ENCODE measurements around the gene STAT2.
A peak's percentile ranks its signal among the peaks of the same experiment; 100 is the strongest.

The STAT2 gene

GRCh38 chr12:56392331-56392730 is 32.4 kb upstream of the STAT2 start:
- DNase-seq (ENCODE audit: extremely low spot score): no peak
- ChIA-PET POLR2A (no interaction called here), CTCF (no interaction called here)
- no peak for TF ChIP-seq SP1 (IDR thresholded peaks at IDR 0.05)
- no peak for TF ChIP-seq PKNOX1 (IDR thresholded peaks at IDR 0.05)
- TF ChIP-seq FOXK2 (IDR thresholded peaks at IDR 0.05): no peak
- TF ChIP-seq HDGF (IDR thresholded peaks at IDR 0.05; ENCODE audit: borderline replicate concordance): no peak
- no peak for TF ChIP-seq ELF4 (IDR thresholded peaks at IDR 0.05)
- TF ChIP-seq NFRKB (IDR thresholded peaks at IDR 0.05): no peak
- no peak for TF ChIP-seq FOXM1 (IDR thresholded peaks at IDR 0.05; ENCODE audit: borderline replicate concordance)
- no peak for TF ChIP-seq FOXA1 (IDR thresholded peaks at IDR 0.05)
- no peak for TF ChIP-seq ZNF384 (IDR thresholded peaks at IDR 0.05)
- no peak for TF ChIP-seq LEF1 (IDR thresholded peaks at IDR 0.05; ENCODE audit: borderline replicate concordance)
- no peak for TF ChIP-seq L3MBTL2 (conservative IDR thresholded peaks at IDR 0.05)
- no peak for TF ChIP-seq BHLHE40 (IDR thresholded peaks at IDR 0.05; ENCODE audit: borderline replicate concordance)
- TF ChIP-seq ARNT (IDR thresholded peaks at IDR 0.05): no peak

GRCh38 chr12:56391721-56392120 is 31.8 kb upstream of the STAT2 start:
- POLR2A ChIA-PET: no interaction called here
- no peak for DNase-seq (ENCODE audit: extremely low spot score)
- TF ChIP-seq HDGF (IDR thresholded peaks at IDR 0.05; ENCODE audit: borderline replicate concordance) (no peak), ZNF384 (IDR thresholded peaks at IDR 0.05) (no peak), NFRKB (IDR thresholded peaks at IDR 0.05) (no peak), LEF1 (IDR thresholded peaks at IDR 0.05; ENCODE audit: borderline replicate concordance) (no peak), BHLHE40 (IDR thresholded peaks at IDR 0.05; ENCODE audit: borderline replicate concordance) (no peak), FOXK2 (IDR thresholded peaks at IDR 0.05) (no peak), FOXA1 (IDR thresholded peaks at IDR 0.05) (no peak), L3MBTL2 (conservative IDR thresholded peaks at IDR 0.05) (no peak), SUZ12 (IDR thresholded peaks at IDR 0.05) (no peak), CTBP1 (IDR thresholded peaks at IDR 0.05; ENCODE audit: borderline replicate concordance) (no peak), SP1 (IDR thresholded peaks at IDR 0.05) (no peak)
- CTCF ChIA-PET: no interaction called here

- ChIA-PET CTCF (interaction anchor here (0.5 to 0.6 kb wide), 2 partner anchors 29 to 35 kb away, joined by 3 to 4 read pairs; partner anchors contain the start of gene STAT2), POLR2A (interaction anchor here (0.6 to 1.4 kb wide), 3 partner anchors 56 to 273 kb away, joined by 3 to 4 read pairs (median 3); partner anchors contain the start of genes PAN2 and RPL41)
- TF ChIP-seq HDGF (IDR thresholded peaks at IDR 0.05; ENCODE audit: borderline replicate concordance): no peak
- TF ChIP-seq PKNOX1 (IDR thresholded peaks at IDR 0.05): 0 out of 2 replicates have a peak, but pooled peaks have one; percentile 5
- no peak for TF ChIP-seq FOXM1 (IDR thresholded peaks at IDR 0.05; ENCODE audit: borderline replicate concordance)
- DNase-seq (ENCODE audit: extremely low spot score): no peak
These were observed 29.5 kb upstream of the STAT2 start for GRCh38 chr12:56389412-56389811.

- TF ChIP-seq L3MBTL2 (conservative IDR thresholded peaks at IDR 0.05): peak; percentile 51; the same call in 1 of the 2 replicates
- no peak for TF ChIP-seq CTBP1 (IDR thresholded peaks at IDR 0.05; ENCODE audit: borderline replicate concordance)
- TF ChIP-seq ZNF384 (IDR thresholded peaks at IDR 0.05): no peak
- no peak for TF ChIP-seq HDGF (IDR thresholded peaks at IDR 0.05; ENCODE audit: borderline replicate concordance)
- ChIA-PET POLR2A (interaction anchor here (0.7 to 1.3 kb wide), 4 partner anchors 62 to 301 kb away, joined by 3 to 4 read pairs (median 3); partner anchors contain the start of genes CNPY2, PTGES3 and TIMELESS), CTCF (no interaction called here)
- no peak for DNase-seq (ENCODE audit: extremely low spot score)
These were observed 27.3 kb upstream of the STAT2 start for GRCh38 chr12:56387152-56387736.

- POLR2A ChIA-PET: interaction anchor here (1.9 kb wide), 1 partner anchor 26 kb away, joined by 5 read pairs; the partner anchor contains the start of gene STAT2
- TF ChIP-seq SUZ12 (IDR thresholded peaks at IDR 0.05): no peak
- no peak for TF ChIP-seq ARNT (IDR thresholded peaks at IDR 0.05)
- TF ChIP-seq FOXK2 (IDR thresholded peaks at IDR 0.05): no peak
- no peak for TF ChIP-seq ZNF384 (IDR thresholded peaks at IDR 0.05)
- TF ChIP-seq SP1 (IDR thresholded peaks at IDR 0.05): no peak
- TF ChIP-seq CTBP1 (IDR thresholded peaks at IDR 0.05; ENCODE audit: borderline replicate concordance): no peak
- TF ChIP-seq FOXM1 (IDR thresholded peaks at IDR 0.05; ENCODE audit: borderline replicate concordance): no peak
- no peak for TF ChIP-seq ELF4 (IDR thresholded peaks at IDR 0.05)
- no peak for TF ChIP-seq PKNOX1 (IDR thresholded peaks at IDR 0.05)
- no peak for TF ChIP-seq L3MBTL2 (conservative IDR thresholded peaks at IDR 0.05)
- no peak for TF ChIP-seq TARDBP (IDR thresholded peaks at IDR 0.05)
- TF ChIP-seq NFRKB (IDR thresholded peaks at IDR 0.05): no peak
- no peak for TF ChIP-seq BHLHE40 (IDR thresholded peaks at IDR 0.05; ENCODE audit: borderline replicate concordance)
- no peak for TF ChIP-seq HDGF (IDR thresholded peaks at IDR 0.05; ENCODE audit: borderline replicate concordance)
- no peak for TF ChIP-seq LEF1 (IDR thresholded peaks at IDR 0.05; ENCODE audit: borderline replicate concordance)
- no peak for TF ChIP-seq FOXA1 (IDR thresholded peaks at IDR 0.05)
- CTCF ChIA-PET: interaction anchor here (0.6 kb wide), 1 partner anchor 36 kb away, joined by 7 read pairs; no protein-coding TSS in a partner anchor
- DNase-seq (ENCODE audit: extremely low spot score): no peak
These were observed 26.0 kb upstream of the STAT2 start for GRCh38 chr12:56385873-56386272.

- no peak for DNase-seq (ENCODE audit: extremely low spot score)
- ChIA-PET POLR2A (interaction anchor here (1.1 to 1.5 kb wide), 5 partner anchors 22 to 66 kb away, joined by 3 to 6 read pairs (median 4); partner anchors contain the start of genes PAN2, STAT2 and TIMELESS), CTCF (no interaction called here)
- TF ChIP-seq FOXM1 (IDR thresholded peaks at IDR 0.05; ENCODE audit: borderline replicate concordance) (no peak), CTBP1 (IDR thresholded peaks at IDR 0.05; ENCODE audit: borderline replicate concordance) (no peak), PKNOX1 (IDR thresholded peaks at IDR 0.05) (no peak), L3MBTL2 (conservative IDR thresholded peaks at IDR 0.05) (no peak), LEF1 (IDR thresholded peaks at IDR 0.05; ENCODE audit: borderline replicate concordance) (no peak), TARDBP (IDR thresholded peaks at IDR 0.05) (no peak), SP1 (IDR thresholded peaks at IDR 0.05) (no peak), FOXA1 (IDR thresholded peaks at IDR 0.05) (no peak), BHLHE40 (IDR thresholded peaks at IDR 0.05; ENCODE audit: borderline replicate concordance) (no peak), ZNF384 (IDR thresholded peaks at IDR 0.05) (no peak)
These were observed 22.7 kb upstream of the STAT2 start for GRCh38 chr12:56382611-56383010.

Data from HEK293T (cell line).